Measurements from ENCODE around the gene GPR18. TPM values are rescaled to one million over a fixed set of nuclear protein-coding genes. Genes with fewer than 3 reads are reported as not detected.
A peak's percentile ranks its signal among the peaks of the same experiment; 100 is the strongest.

GPR18 gene
- total and polyA plus RNA-seq, 2 of the 13 experiments (the other 11 are each of a cell fraction or from before 2014, with no cell fraction given) = not detected

DNA sequence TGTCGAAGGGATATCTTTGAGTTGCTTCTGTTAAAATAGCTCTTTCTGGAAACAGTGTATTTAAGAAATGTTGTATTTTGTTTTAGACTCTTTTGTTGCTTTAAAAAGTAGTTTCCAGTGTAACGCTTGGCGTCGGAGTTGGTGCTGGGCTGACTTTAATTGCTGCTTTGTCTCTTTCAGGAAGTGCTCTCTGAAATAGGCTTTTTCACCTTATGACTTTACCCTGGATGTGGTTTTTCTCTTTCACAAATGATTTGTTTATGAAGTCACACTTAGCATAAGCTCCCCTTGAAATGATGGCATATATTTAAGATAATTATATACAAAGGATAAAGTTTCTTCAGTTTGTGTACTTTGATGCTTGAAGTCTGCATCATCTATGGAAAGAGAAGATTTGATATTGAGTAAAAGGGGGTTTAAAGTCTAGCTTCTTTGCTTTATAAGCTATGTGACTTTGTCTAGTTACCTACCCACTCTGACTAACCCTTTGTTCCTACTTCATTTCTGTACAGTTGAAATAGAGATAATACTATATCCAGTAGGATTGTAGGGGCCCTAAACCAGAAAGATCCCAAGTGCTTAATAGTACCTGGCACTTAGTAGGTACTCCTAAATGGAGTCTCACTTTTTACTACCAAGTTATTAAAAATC, at the start of gene GPR18 (continued):
- TF ChIP-seq, protein P1, sequence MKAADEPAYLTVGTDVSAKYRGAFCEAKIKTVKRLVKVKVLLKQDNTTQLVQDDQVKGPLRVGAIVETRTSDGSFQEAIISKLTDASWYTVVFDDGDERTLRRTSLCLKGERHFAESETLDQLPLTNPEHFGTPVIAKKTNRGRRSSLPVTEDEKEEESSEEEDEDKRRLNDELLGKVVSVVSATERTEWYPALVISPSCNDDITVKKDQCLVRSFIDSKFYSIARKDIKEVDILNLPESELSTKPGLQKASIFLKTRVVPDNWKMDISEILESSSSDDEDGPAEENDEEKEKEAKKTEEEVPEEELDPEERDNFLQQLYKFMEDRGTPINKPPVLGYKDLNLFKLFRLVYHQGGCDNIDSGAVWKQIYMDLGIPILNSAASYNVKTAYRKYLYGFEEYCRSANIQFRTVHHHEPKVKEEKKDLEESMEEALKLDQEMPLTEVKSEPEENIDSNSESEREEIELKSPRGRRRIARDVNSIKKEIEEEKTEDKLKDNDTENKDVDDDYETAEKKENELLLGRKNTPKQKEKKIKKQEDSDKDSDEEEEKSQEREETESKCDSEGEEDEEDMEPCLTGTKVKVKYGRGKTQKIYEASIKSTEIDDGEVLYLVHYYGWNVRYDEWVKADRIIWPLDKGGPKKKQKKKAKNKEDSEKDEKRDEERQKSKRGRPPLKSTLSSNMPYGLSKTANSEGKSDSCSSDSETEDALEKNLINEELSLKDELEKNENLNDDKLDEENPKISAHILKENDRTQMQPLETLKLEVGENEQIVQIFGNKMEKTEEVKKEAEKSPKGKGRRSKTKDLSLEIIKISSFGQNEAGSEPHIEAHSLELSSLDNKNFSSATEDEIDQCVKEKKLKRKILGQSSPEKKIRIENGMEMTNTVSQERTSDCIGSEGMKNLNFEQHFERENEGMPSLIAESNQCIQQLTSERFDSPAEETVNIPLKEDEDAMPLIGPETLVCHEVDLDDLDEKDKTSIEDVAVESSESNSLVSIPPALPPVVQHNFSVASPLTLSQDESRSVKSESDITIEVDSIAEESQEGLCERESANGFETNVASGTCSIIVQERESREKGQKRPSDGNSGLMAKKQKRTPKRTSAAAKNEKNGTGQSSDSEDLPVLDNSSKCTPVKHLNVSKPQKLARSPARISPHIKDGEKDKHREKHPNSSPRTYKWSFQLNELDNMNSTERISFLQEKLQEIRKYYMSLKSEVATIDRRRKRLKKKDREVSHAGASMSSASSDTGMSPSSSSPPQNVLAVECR (CRISPR knock-in tag; IDR thresholded peaks at IDR 0.05; ENCODE audit: borderline replicate concordance) = no peak

DNA sequence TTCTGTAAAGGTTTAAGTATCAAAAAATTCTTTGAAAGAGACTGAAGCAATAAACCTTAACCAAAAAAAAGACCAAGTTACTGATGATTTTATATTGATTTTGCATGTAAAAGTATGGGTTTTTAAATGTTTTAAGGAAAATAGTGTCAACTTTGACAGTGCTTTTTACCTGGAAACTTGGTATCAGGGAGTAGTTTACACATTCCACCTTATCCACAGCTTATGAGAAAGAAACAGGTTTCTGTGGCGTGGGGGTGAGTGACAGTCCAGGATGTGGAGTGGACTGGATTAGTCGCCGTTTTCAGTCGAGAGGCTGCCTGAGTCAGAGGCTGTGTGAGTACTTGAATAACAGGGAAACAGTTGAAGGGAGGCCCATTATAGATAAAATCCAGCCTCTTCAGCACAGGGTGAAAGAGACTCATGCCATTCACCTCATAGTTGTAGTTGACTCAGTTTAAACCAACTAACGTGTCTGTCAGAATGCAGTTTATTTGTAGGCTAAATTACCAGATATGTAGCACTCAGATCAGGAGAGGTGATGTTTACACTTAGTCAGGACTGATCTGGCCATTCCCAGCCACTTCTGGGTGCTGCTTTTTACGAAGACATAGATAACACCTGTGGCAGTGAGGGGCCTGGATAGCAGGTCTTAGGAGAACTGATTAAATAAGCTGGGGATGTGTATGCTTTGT, 49.6 kb upstream of the GPR18 start:
- FAIRE-seq (no peak), DNase-seq (ENCODE audit: low spot score) (no peak), ATAC-seq (no peak)
- Histone ChIP-seq H3K36me3 (replicated peaks in 1 of 2; ENCODE audit: control insufficient read depth in 1 of 2, insufficient read depth in 2 of 2, low read length in 2 of 2) (peaks cover 2 to 9% of the 10 kb centered on the region in 2 experiments; a peak in 3 of 5 replicates), H3K9me3 (ENCODE audit: low read length) (no peaks in the 10 kb centered on the region), H3K9ac (ENCODE audit: insufficient read depth, low read depth, low read length) (no peak overlapping the region), H2AFZ (ENCODE audit: low read length) (no peak overlapping the region), H3K27me3 (ENCODE audit: control insufficient read depth in 1 of 2, insufficient read depth in 2 of 2, low read length in 2 of 2) (no peaks in the 10 kb centered on the region), H3K79me2 (ENCODE audit: insufficient read depth, low read length) (no peaks in the 10 kb centered on the region), H4K20me1 (ENCODE audit: insufficient read depth, low read length) (no peaks in the 10 kb centered on the region), H3K4me3 (replicated peaks in 1 of 3; ENCODE audit: insufficient read depth in 1 of 3, low read depth in 2 of 3, low read length in 3 of 3) (no peak overlapping the region), H3K27ac (ENCODE audit: extremely low read length, insufficient read depth, low read length) (no peak overlapping the region), H3K4me2 (ENCODE audit: low read depth, low read length) (no peak overlapping the region), H3K4me1 (ENCODE audit: insufficient read depth, low read length) (no peaks in the 10 kb centered on the region)
- ChIA-PET CTCF (ENCODE audit: low intra/inter-chr PET ratio, low total read pairs) (no interaction called here), POLR2A (no interaction called here)
- WGBS (ENCODE audit: low lambda C conversion rate) = 87% methylated on average over 6 of the region's 6 CpGs
- intact Hi-C loops (cut with micrococcal nuclease; ENCODE audit: unreplicated experiment) (no loop called here), in situ Hi-C loops (cut with HindIII; ENCODE audit: extremely low pct_ligation_motif_present, low pct_unique_long_range_greater_than_20kb) (no loop called here)
- BruUV-seq (replicated peaks) = no TSS peak
- TF ChIP-seq ZNF441 (CRISPR knock-in tag; IDR thresholded peaks at IDR 0.05; ENCODE audit: borderline replicate concordance) = no peak
- TF ChIP-seq RBM22 (optimal IDR thresholded peaks at IDR 0.05; ENCODE audit: low read length) = peak; percentile 28
